Peyer's patch (tissue), 4 donors: ENCODE results near the gene PCAT6. TPM values are rescaled to one million over a fixed set of nuclear protein-coding genes. Genes with fewer than 3 reads are reported as not detected.
"Not testable (repeated sequence)": the region's sequence is repeated elsewhere in the genome, so short reads cannot be mapped to it uniquely, and the experiment has no call there.

ENCODE experiments used
- DNase-seq, 3 donors: peaks; one replicate each; pipeline ENCODE4 v3.0.0-alpha.2; 2017 to 2019
- H3K27ac ChIP-seq, 4 donors: fragments of 200-600 bp; sonication (generic); one replicate each; pipeline ENCODE4 v1.5.1; 2016 to 2019
- H3K27me3 ChIP-seq, 2 donors: fragments of 200-600 bp; sonication (generic); one replicate each; pipeline ENCODE4 v1.5.1; 2019
- H3K36me3 ChIP-seq, 3 donors: fragments of 200-600 bp; sonication (generic); one replicate each; pipeline ENCODE4 v1.5.1; 2016 to 2019
- H3K4me1 ChIP-seq, 4 donors: fragments of 200-600 bp; sonication (generic); one replicate each; pipeline ENCODE4 v1.5.1; 2016 to 2019
- H3K4me3 ChIP-seq, 4 donors: fragments of 200-600 bp; sonication (generic); 1 replicate in 3 of 4; 2 replicates in 1 of 4; pipeline ENCODE4 v1.5.1; 2016 to 2019; ENCODE audit warnings: mild to moderate bottlenecking in 1 of 4
- H3K9me3 ChIP-seq, 4 donors: fragments of 200-600 bp; sonication (generic); one replicate each; pipeline ENCODE4 v1.5.1; 2016 to 2019; ENCODE audit warnings: mild to moderate bottlenecking in 1 of 4
- CTCF ChIP-seq, 6 experiments: fragments of 450-650 bp in 4 of 6; fragments of 200-600 bp in 2 of 6; sonication (generic) in 1 of 6; IDR thresholded peaks; one replicate each; pipeline ENCODE4 v1.5.1; 2017 to 2019; ENCODE audit warnings: antibody characterized with exemption in 6 of 6, mild to moderate bottlenecking in 3 of 6, moderate library complexity in 1 of 6
- POLR2A ChIP-seq, 2 donors: fragments of 450-650 bp; IDR thresholded peaks; one replicate each; pipeline ENCODE4 v1.5.1; 2017; ENCODE audit warnings: antibody characterized with exemption in 2 of 2, mild to moderate bottlenecking in 2 of 2, moderate library complexity in 2 of 2
- total RNA-seq, 4 donors: library from RNA; depleted of rRNA; stranded (reverse); fragments of >200 nt; gene quantifications; one replicate each; pipeline ENCODE4 v1.1.0, GENCODE V29; 2016

PCAT6 gene
- total RNA-seq, 4 donors from 2014 or later = not detected

- peak in 2 of 3 donors; percentile 55 to 61 for DNase-seq
- Histone ChIP-seq H3K36me3 (no peaks in the 10 kb centered on the region), H3K4me1 (peaks cover 0 to 15% (median 0%) of the 10 kb centered on the region in 4 donors), H3K27ac (no peak overlapping the region), H3K27me3 (no peaks in the 10 kb centered on the region), H3K9me3 (no peaks in the 10 kb centered on the region), H3K4me3 (no peak overlapping the region)
- no peak for TF ChIP-seq CTCF (IDR thresholded peaks at IDR 0.05)
Measured at GRCh38 chr1:202812176-202813026, 1.6 kb downstream of the PCAT6 start.

GRCh38 chr1:202815120-202815519 lies 4.4 kb downstream of the PCAT6 start:
- no peak overlapping the region for H3K4me3 ChIP-seq
- no peak overlapping the region for H3K27ac ChIP-seq
- no peaks in the 10 kb centered on the region for H3K9me3 ChIP-seq
- TF ChIP-seq CTCF (IDR thresholded peaks at IDR 0.05) = no peak
- TF ChIP-seq POLR2A (IDR thresholded peaks at IDR 0.05) = no peak
- peaks cover 0 to 15% (median 0%) of the 10 kb centered on the region in 4 donors for H3K4me1 ChIP-seq
- DNase-seq = no peak
- no peaks in the 10 kb centered on the region for H3K27me3 ChIP-seq
- no peaks in the 10 kb centered on the region for H3K36me3 ChIP-seq

GRCh38 chr1:202818819-202819218 lies 8.1 kb downstream of the PCAT6 start:
- no peaks in the 10 kb centered on the region for H3K9me3 ChIP-seq
- no peaks in the 10 kb centered on the region for H3K4me1 ChIP-seq
- TF ChIP-seq CTCF (IDR thresholded peaks at IDR 0.05) = no peak
- no peak for TF ChIP-seq POLR2A (IDR thresholded peaks at IDR 0.05)
- no peak overlapping the region for H3K27ac ChIP-seq
- H3K36me3 ChIP-seq = no peaks in the 10 kb centered on the region
- H3K27me3 ChIP-seq = no peaks in the 10 kb centered on the region
- no peak for DNase-seq
- no peak overlapping the region for H3K4me3 ChIP-seq

GRCh38 chr1:202821467-202821866 lies 10.7 kb downstream of the PCAT6 start:
- no peak overlapping the region for H3K27ac ChIP-seq
- no peaks in the 10 kb centered on the region for H3K9me3 ChIP-seq
- H3K27me3 ChIP-seq = no peaks in the 10 kb centered on the region

GRCh38 chr1:202825748-202826147 lies 15.0 kb downstream of the PCAT6 start:
- H3K4me3 ChIP-seq = no peak overlapping the region
- no peak for DNase-seq
- no peaks in the 10 kb centered on the region for H3K9me3 ChIP-seq
- no peaks in the 10 kb centered on the region for H3K36me3 ChIP-seq
- no peaks in the 10 kb centered on the region for H3K4me1 ChIP-seq
- TF ChIP-seq POLR2A (IDR thresholded peaks at IDR 0.05) (no peak), CTCF (IDR thresholded peaks at IDR 0.05) (no peak)
- no peak overlapping the region for H3K27ac ChIP-seq
- no peaks in the 10 kb centered on the region for H3K27me3 ChIP-seq

More at GRCh38 chr1:202821467-202821866, 10.7 kb downstream of the PCAT6 start:
- no peaks in the 10 kb centered on the region for H3K4me1 ChIP-seq
- no peak for DNase-seq
- H3K36me3 ChIP-seq = no peaks in the 10 kb centered on the region
- TF ChIP-seq CTCF (IDR thresholded peaks at IDR 0.05) (no peak), POLR2A (IDR thresholded peaks at IDR 0.05) (no peak)
- no peak overlapping the region for H3K4me3 ChIP-seq

GRCh38 chr1:202829223-202829622 lies 18.5 kb downstream of the PCAT6 start:
- not testable (repeated sequence) for H3K9me3 ChIP-seq, H3K4me3 ChIP-seq, H3K36me3 ChIP-seq, DNase-seq, H3K27me3 ChIP-seq, H3K27ac ChIP-seq, H3K4me1 ChIP-seq
